Measurements from ENCODE around the gene DCTN2. TPM values are rescaled to one million over a fixed set of nuclear protein-coding genes. Genes with fewer than 3 reads are reported as not detected.

DCTN2 gene
- total and polyA plus RNA-seq, 11 donors = 62.3 to 228 (median 109) TPM

- no peak for TF ChIP-seq POLR2A (IDR thresholded peaks at IDR 0.05)
- no peak for TF ChIP-seq CTCF (IDR thresholded peaks at IDR 0.05)
- peaks cover 0 to 46% (median 42%) of the 10 kb centered on the region in 9 donors for H3K36me3 ChIP-seq
Observed at GRCh38 chr12:57490126-57490525, 56.9 kb downstream of the DCTN2 start.

DNA sequence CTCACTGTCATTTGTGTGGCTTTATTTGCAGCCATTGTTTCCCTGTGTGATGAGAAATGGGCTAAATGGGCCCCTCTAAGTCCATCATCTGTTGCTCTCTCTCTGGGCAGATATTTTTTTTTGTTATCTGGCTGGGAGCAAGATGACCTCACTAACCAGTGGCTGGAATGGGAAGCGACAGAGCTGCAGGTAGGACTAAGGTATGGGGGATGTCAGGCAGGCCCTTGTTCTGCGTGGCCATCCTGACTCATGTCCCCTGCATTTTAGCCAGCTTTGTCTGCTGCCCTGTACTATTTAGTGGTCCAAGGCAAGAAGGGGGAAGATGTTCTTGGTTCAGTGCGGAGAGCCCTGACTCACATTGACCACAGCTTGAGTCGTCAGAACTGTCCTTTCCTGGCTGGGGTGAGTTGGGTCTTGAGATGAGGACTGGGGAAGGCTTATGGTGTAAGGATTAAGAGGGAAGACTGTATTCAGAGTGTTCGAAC lies 57.8 kb downstream of the DCTN2 start:
- H3K4me1 ChIP-seq = peaks cover 6 to 20% (median 10%) of the 10 kb centered on the region in 12 donors
- no peak for ATAC-seq
- H3K36me3 ChIP-seq = peaks cover 0 to 44% (median 41%) of the 10 kb centered on the region in 9 donors
- H3K27me3 ChIP-seq = no peaks in the 10 kb centered on the region
- peak overlapping the region in 10 of 12 donors; percentile 67 to 97 (median 84) for H3K4me3 ChIP-seq
- no peaks in the 10 kb centered on the region for H3K9me3 ChIP-seq
- H3K27ac ChIP-seq = peak overlapping the region in 1 of 12 donors; percentile 77
- WGBS, 4 donors = 91 to 94% (median 92%) methylated on average over 5 of the region's 5 CpGs
- no peak for TF ChIP-seq CTCF (IDR thresholded peaks at IDR 0.05)
- TF ChIP-seq POLR2A (IDR thresholded peaks at IDR 0.05) = no peak
- DNase-seq = no peak
- intact Hi-C loops (cut with DNase I) = loop anchor here in 3 of 10 donors (2.0 to 5.0 kb wide), 3 partner anchors 24 to 58 kb away; partner anchors contain the start of gene DCTN2 (in 1 of the 3)

More at GRCh38 chr12:57490126-57490525, 56.9 kb downstream of the DCTN2 start:
- Histone ChIP-seq H3K27me3 (no peaks in the 10 kb centered on the region), H3K9me3 (no peaks in the 10 kb centered on the region), H3K4me1 (peaks cover 6 to 20% (median 10%) of the 10 kb centered on the region in 12 donors), H3K27ac (no peak overlapping the region), H3K4me3 (no peak overlapping the region)
- DNase-seq (no peak), ATAC-seq (no peak)
- intact Hi-C loops (cut with DNase I) = no loop called here
- WGBS, 4 donors = 90 to 98% (median 96%) methylated on average over 1 to 4 of the region's 4 CpGs

- 32 to 34% (median 33%) methylated on average over 11 of the region's 11 CpGs for WGBS, 4 donors
- Histone ChIP-seq H3K36me3 (peaks cover 0 to 40% (median 37%) of the 10 kb centered on the region in 9 donors), H3K27ac (peak overlapping the region in 11 of 12 donors; percentile 48 to 84 (median 72)), H3K27me3 (no peaks in the 10 kb centered on the region), H3K4me3 (peak overlapping the region; percentile 66 to 97 (median 82)), H3K9me3 (no peaks in the 10 kb centered on the region), H3K4me1 (peaks cover 6 to 20% (median 10%) of the 10 kb centered on the region in 12 donors)
- peak in 2 of 4 donors; percentile 6 to 15 for ATAC-seq
- intact Hi-C loops (cut with DNase I) = loop anchor here in 3 of 10 donors (2.0 to 5.0 kb wide), 3 partner anchors 24 to 59 kb away; partner anchors contain the start of gene DCTN2 (in 1 of the 3)
- TF ChIP-seq POLR2A (IDR thresholded peaks at IDR 0.05) = no peak
- TF ChIP-seq CTCF (IDR thresholded peaks at IDR 0.05) = no peak
- no peak for DNase-seq
Observed at GRCh38 chr12:57488402-57489156, 58.4 kb downstream of the DCTN2 start.

All from heart left ventricle (tissue), 16 donors.